ENCODE results near the gene USP20. TPM values are rescaled to one million over a fixed set of nuclear protein-coding genes. Genes with fewer than 3 reads are reported as not detected.

Gene USP20
- total and polyA plus RNA-seq, 4 donors = 8.2 to 19.8 (median 10.3) TPM

DNA sequence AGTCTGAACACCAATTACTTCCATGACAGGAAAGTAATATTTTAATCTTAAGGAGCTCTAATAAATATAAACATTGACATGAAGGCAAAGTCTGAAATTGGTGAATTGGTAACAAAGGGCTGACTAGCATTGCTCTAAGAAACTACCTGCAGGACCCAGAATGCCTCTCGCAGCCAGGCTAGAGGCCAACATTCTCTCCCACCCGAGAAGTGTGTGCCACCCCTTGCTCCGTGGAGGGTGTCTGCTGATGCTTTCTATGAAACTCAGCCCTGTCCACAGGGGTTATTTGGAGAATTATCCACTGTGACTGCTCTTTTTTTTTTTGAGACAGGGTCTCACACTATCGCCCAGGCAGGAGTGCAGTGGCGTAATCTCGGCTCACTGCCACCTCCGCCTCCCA, 81.4 kb downstream of the USP20 start (continued):
- TF ChIP-seq GABPA (IDR thresholded peaks at IDR 0.05 in 1 of 2, conservative IDR thresholded peaks at IDR 0.05 in 1 of 2) (no peak), NR2F2 (IDR thresholded peaks at IDR 0.05) (no peak)
- TF ChIP-seq, protein P1, sequence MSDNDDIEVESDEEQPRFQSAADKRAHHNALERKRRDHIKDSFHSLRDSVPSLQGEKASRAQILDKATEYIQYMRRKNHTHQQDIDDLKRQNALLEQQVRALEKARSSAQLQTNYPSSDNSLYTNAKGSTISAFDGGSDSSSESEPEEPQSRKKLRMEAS (IDR thresholded peaks at IDR 0.05) = no peak

GRCh38 chr9:129918296-129918950, 83.2 kb downstream of the USP20 start:
- Histone ChIP-seq H3K4me3 (ENCODE audit: low read depth in 1 of 3, low read length in 3 of 3) (no peak overlapping the region), H3K9me3 (ENCODE audit: control insufficient read depth in 4 of 4, low read length in 3 of 4) (no peaks in the 10 kb centered on the region), H3K27ac (ENCODE audit: low read depth in 1 of 2, low read length in 2 of 2) (no peak overlapping the region), H3K27me3 (ENCODE audit: control insufficient read depth in 4 of 4, insufficient read depth in 4 of 4, low read length in 3 of 4) (no peaks in the 10 kb centered on the region), H3K9ac (ENCODE audit: low read depth in 1 of 2, low read length in 2 of 2) (no peak overlapping the region), H3K4me1 (ENCODE audit: control insufficient read depth in 4 of 4, insufficient read depth in 4 of 4, low read length in 3 of 4) (no peaks in the 10 kb centered on the region), H3K36me3 (ENCODE audit: control insufficient read depth in 4 of 4, insufficient read depth in 3 of 4, low read depth in 1 of 4, low read length in 3 of 4) (peaks cover 0 to 7% (median 3%) of the 10 kb centered on the region in 4 donors)
- TF ChIP-seq, protein P1 (IDR thresholded peaks at IDR 0.05) = no peak
- TF ChIP-seq NR2F2 (IDR thresholded peaks at IDR 0.05) = no peak
- TF ChIP-seq, protein P2, sequence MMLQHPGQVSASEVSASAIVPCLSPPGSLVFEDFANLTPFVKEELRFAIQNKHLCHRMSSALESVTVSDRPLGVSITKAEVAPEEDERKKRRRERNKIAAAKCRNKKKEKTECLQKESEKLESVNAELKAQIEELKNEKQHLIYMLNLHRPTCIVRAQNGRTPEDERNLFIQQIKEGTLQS (IDR thresholded peaks at IDR 0.05) = no peak
- no peak for TF ChIP-seq HNF4G (IDR thresholded peaks at IDR 0.05)
- no peak for TF ChIP-seq ZBTB33 (IDR thresholded peaks at IDR 0.05)
- TF ChIP-seq FOXA1 (IDR thresholded peaks at IDR 0.05) = no peak
- DNase-seq (ENCODE audit: low spot score) = no peak
- 97% methylated on average over 14 of the region's 14 CpGs for WGBS

- WGBS = 60% methylated on average over 3 of the region's 3 CpGs
- no peaks in the 10 kb centered on the region for H3K27me3 ChIP-seq (ENCODE audit: control insufficient read depth in 4 of 4, insufficient read depth in 4 of 4, low read length in 3 of 4)
- H3K4me3 ChIP-seq (ENCODE audit: low read depth in 1 of 3, low read length in 3 of 3) = no peak overlapping the region
- peaks cover 0 to 13% (median 7%) of the 10 kb centered on the region in 4 donors for H3K36me3 ChIP-seq (ENCODE audit: control insufficient read depth in 4 of 4, insufficient read depth in 3 of 4, low read depth in 1 of 4, low read length in 3 of 4)
- no peak overlapping the region for H3K27ac ChIP-seq (ENCODE audit: low read depth in 1 of 2, low read length in 2 of 2)
- H3K9me3 ChIP-seq (ENCODE audit: control insufficient read depth in 4 of 4, low read length in 3 of 4) = no peaks in the 10 kb centered on the region
- H3K9ac ChIP-seq (ENCODE audit: low read depth in 1 of 2, low read length in 2 of 2) = no peak overlapping the region
- no peak for TF ChIP-seq RXRA (IDR thresholded peaks at IDR 0.05)
- no peak for TF ChIP-seq CTCF (IDR thresholded peaks at IDR 0.05; ENCODE audit: low read depth, low read length, missing input control)
- TF ChIP-seq FOXA2 (IDR thresholded peaks at IDR 0.05) = no peak
- TF ChIP-seq, protein P3, sequence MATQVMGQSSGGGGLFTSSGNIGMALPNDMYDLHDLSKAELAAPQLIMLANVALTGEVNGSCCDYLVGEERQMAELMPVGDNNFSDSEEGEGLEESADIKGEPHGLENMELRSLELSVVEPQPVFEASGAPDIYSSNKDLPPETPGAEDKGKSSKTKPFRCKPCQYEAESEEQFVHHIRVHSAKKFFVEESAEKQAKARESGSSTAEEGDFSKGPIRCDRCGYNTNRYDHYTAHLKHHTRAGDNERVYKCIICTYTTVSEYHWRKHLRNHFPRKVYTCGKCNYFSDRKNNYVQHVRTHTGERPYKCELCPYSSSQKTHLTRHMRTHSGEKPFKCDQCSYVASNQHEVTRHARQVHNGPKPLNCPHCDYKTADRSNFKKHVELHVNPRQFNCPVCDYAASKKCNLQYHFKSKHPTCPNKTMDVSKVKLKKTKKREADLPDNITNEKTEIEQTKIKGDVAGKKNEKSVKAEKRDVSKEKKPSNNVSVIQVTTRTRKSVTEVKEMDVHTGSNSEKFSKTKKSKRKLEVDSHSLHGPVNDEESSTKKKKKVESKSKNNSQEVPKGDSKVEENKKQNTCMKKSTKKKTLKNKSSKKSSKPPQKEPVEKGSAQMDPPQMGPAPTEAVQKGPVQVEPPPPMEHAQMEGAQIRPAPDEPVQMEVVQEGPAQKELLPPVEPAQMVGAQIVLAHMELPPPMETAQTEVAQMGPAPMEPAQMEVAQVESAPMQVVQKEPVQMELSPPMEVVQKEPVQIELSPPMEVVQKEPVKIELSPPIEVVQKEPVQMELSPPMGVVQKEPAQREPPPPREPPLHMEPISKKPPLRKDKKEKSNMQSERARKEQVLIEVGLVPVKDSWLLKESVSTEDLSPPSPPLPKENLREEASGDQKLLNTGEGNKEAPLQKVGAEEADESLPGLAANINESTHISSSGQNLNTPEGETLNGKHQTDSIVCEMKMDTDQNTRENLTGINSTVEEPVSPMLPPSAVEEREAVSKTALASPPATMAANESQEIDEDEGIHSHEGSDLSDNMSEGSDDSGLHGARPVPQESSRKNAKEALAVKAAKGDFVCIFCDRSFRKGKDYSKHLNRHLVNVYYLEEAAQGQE (IDR thresholded peaks at IDR 0.05) = no peak
- DNase-seq (ENCODE audit: low spot score) = no peak
- H3K4me1 ChIP-seq (ENCODE audit: control insufficient read depth in 4 of 4, insufficient read depth in 4 of 4, low read length in 3 of 4) = no peaks in the 10 kb centered on the region
Observed at GRCh38 chr9:129919277-129919676, 84.0 kb downstream of the USP20 start.
